ENCODE results near the gene NUFIP2. TPM values are rescaled to one million over a fixed set of nuclear protein-coding genes. Genes with fewer than 3 reads are reported as not detected.

Gene NUFIP2
- total and polyA plus RNA-seq, 2 donors (not counting 1 experiment from before 2014, with no cell fraction given), result 9.6 to 83.5 TPM

DNA sequence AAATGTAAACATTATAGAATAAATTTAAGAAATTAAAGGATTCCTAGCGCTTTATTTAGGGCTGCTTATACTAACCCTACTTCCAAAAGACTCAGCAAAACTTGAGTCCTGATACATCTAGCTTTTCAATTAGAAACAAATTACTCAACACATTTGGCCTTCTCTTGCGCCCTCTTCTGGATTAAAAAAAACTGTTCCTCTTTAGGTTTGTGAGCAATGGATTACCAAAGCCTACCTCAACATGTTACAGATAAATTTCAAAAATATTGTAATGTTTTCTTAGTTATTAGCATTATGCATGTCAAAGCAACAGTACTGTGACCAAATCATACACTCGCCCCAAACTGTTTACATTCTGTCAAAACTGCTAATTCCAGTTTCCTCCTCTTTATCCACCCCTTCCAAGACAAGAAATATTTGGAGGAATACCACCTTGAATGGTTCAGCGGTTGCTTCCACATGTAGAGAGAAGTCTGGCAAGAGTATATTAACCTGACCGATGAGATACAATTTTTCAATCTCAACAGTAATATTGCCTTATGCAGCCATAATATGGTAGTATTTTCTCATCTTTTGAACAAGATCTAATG is 2.7 kb downstream of the NUFIP2 start:
- TF ChIP-seq EZH2 (IDR thresholded peaks at IDR 0.05; ENCODE audit: borderline replicate concordance, insufficient read depth, low read depth, low read length, poor library complexity, severe bottlenecking) (no peak), CTCF (IDR thresholded peaks at IDR 0.05) (peak; percentile 92)
- Histone ChIP-seq H3K9me3 (ENCODE audit: control extremely low read depth in 1 of 3, control insufficient read depth in 2 of 3, insufficient read depth in 1 of 3, low read length in 2 of 3) (no peaks in the 10 kb centered on the region), H3K27me3 (replicated peaks in 1 of 4; ENCODE audit: control extremely low read depth in 1 of 4, control insufficient read depth in 3 of 4, insufficient read depth in 4 of 4, low read length in 3 of 4) (no peaks in the 10 kb centered on the region), H4K20me1 (ENCODE audit: control insufficient read depth, insufficient read depth, low read length, poor library complexity, severe bottlenecking) (peaks cover 70% of the 10 kb centered on the region), H3K4me3 (ENCODE audit: control extremely low read depth in 1 of 5, extremely low read depth in 1 of 5, insufficient read depth in 1 of 5, low read depth in 2 of 5, low read length in 4 of 5) (peak overlapping the region in 3 of 5 experiments; percentile 7 to 95 (median 92)), H3K4me1 (ENCODE audit: control insufficient read depth in 2 of 2, insufficient read depth in 2 of 2, low read length in 2 of 2) (peaks cover 35 to 38% of the 10 kb centered on the region in 2 donors), H3K27ac (ENCODE audit: low read length in 2 of 2) (peak overlapping the region in 1 of 2 donors; percentile 94), H2AFZ (ENCODE audit: insufficient read depth, low read depth, low read length, poor library complexity, severe bottlenecking) (no peak overlapping the region), H3K79me2 (ENCODE audit: control insufficient read depth, insufficient read depth, low read length) (peaks cover 67% of the 10 kb centered on the region), H3K9ac (ENCODE audit: low read length) (peak overlapping the region; percentile 86), H3K36me3 (replicated peaks in 1 of 2; ENCODE audit: control extremely low read depth in 1 of 2, control insufficient read depth in 1 of 2, extremely low read depth in 1 of 2, insufficient read depth in 2 of 2, low read length in 1 of 2) (peaks cover 3 to 34% of the 10 kb centered on the region in 2 experiments), H3K4me2 (replicated peaks; ENCODE audit: low read depth, low read length, poor library complexity, severe bottlenecking) (peak overlapping the region; percentile 88)
- no CpG with 5 or more reads among the region's 5 CpGs for WGBS (ENCODE audit: insufficient coverage)
- H3K4me1 Mint-ChIP-seq, result peaks cover 48% of the 10 kb centered on the region
- POLR2A ChIA-PET, result interaction anchor here (0.7 to 0.9 kb wide), 2 partner anchors 146 to 263 kb away, joined by 3 to 13 read pairs; no protein-coding TSS in a partner anchor
- H3K27me3 Mint-ChIP-seq, result no peaks in the 10 kb centered on the region
- CTCF ChIA-PET, result interaction anchor here (0.6 to 4.1 kb wide), 19 partner anchors 10 to 300 kb away, joined by 3 to 21 read pairs (median 4); no protein-coding TSS in a partner anchor
- DNase-seq, result peak; percentile 74
- peak overlapping the region; percentile 83 for H3K27ac Mint-ChIP-seq
- intact Hi-C loops (cut with micrococcal nuclease), result loop anchor here (2.0 to 10.0 kb wide), 8 partner anchors 38 to 1086 kb away; partner anchors contain the start of genes ABHD15, CPD, RAB34 and RPL23A
- peak overlapping the region; percentile 85 for H3K4me3 Mint-ChIP-seq
- H3K9me3 Mint-ChIP-seq (ENCODE audit: insufficient read depth), result no peaks in the 10 kb centered on the region
- ATAC-seq (ENCODE audit: low read depth), result no peak

DNA sequence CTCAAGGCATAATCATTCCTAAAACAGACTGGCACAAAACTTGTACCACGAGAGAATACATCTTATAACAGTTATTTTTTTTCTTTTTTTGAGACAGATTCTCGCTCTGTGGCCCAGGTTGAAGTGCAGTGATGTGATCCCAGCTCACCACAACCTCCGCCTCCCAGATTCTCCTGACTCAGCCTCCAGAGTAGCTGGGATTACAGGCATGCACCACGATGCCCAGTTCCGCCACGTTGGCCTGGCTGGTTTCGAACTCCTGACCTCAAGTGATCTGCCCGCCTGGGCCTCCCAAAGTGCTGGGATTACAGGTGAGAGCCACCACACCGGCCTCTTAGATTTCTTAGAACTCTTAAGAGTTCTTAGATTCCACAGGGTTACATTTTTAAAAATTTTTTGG is 4.1 kb downstream of the NUFIP2 start:
- no peaks in the 10 kb centered on the region for H3K9me3 Mint-ChIP-seq (ENCODE audit: insufficient read depth)
- no peak overlapping the region for H3K4me3 ChIP-seq (ENCODE audit: control extremely low read depth in 1 of 5, extremely low read depth in 1 of 5, insufficient read depth in 1 of 5, low read depth in 2 of 5, low read length in 4 of 5)
- ATAC-seq (ENCODE audit: low read depth), result no peak
- H3K79me2 ChIP-seq (ENCODE audit: control insufficient read depth, insufficient read depth, low read length), result peaks cover 81% of the 10 kb centered on the region
- H3K4me1 Mint-ChIP-seq, result peaks cover 48% of the 10 kb centered on the region
- no peak overlapping the region for H3K4me2 ChIP-seq (replicated peaks; ENCODE audit: low read depth, low read length, poor library complexity, severe bottlenecking)
- WGBS (ENCODE audit: insufficient coverage), result 99% methylated on average over 8 of the region's 9 CpGs
- no peak for TF ChIP-seq EZH2 (IDR thresholded peaks at IDR 0.05; ENCODE audit: borderline replicate concordance, insufficient read depth, low read depth, low read length, poor library complexity, severe bottlenecking)
- TF ChIP-seq CTCF (IDR thresholded peaks at IDR 0.05), result no peak
- no peak overlapping the region for H3K4me3 Mint-ChIP-seq
- no peaks in the 10 kb centered on the region for H3K27me3 ChIP-seq (replicated peaks in 1 of 4; ENCODE audit: control extremely low read depth in 1 of 4, control insufficient read depth in 3 of 4, insufficient read depth in 4 of 4, low read length in 3 of 4)
- peaks cover 3 to 45% of the 10 kb centered on the region in 2 experiments for H3K36me3 ChIP-seq (replicated peaks in 1 of 2; ENCODE audit: control extremely low read depth in 1 of 2, control insufficient read depth in 1 of 2, extremely low read depth in 1 of 2, insufficient read depth in 2 of 2, low read length in 1 of 2)
- H3K27ac Mint-ChIP-seq, result peak overlapping the region; percentile 17
- no peaks in the 10 kb centered on the region for H3K27me3 Mint-ChIP-seq
- H3K27ac ChIP-seq (ENCODE audit: low read length in 2 of 2), result peak overlapping the region in 1 of 2 donors; percentile 48
- no peak overlapping the region for H2AFZ ChIP-seq (ENCODE audit: insufficient read depth, low read depth, low read length, poor library complexity, severe bottlenecking)
- intact Hi-C loops (cut with micrococcal nuclease), result loop anchor here (2.0 to 10.0 kb wide), 8 partner anchors 37 to 1087 kb away; partner anchors contain the start of genes ABHD15, CPD, RAB34 and RPL23A
- CTCF ChIA-PET, result interaction anchor here (2.1 to 4.1 kb wide), 5 partner anchors 8 to 165 kb away, joined by 9 to 21 read pairs (median 13); no protein-coding TSS in a partner anchor
- peaks cover 83% of the 10 kb centered on the region for H4K20me1 ChIP-seq (ENCODE audit: control insufficient read depth, insufficient read depth, low read length, poor library complexity, severe bottlenecking)
- no peaks in the 10 kb centered on the region for H3K9me3 ChIP-seq (ENCODE audit: control extremely low read depth in 1 of 3, control insufficient read depth in 2 of 3, insufficient read depth in 1 of 3, low read length in 2 of 3)
- POLR2A ChIA-PET, result interaction anchor here (0.6 kb wide), 1 partner anchor 9 kb away, joined by 8 read pairs; no protein-coding TSS in a partner anchor
- peaks cover 36 to 37% of the 10 kb centered on the region in 2 donors for H3K4me1 ChIP-seq (ENCODE audit: control insufficient read depth in 2 of 2, insufficient read depth in 2 of 2, low read length in 2 of 2)
- H3K9ac ChIP-seq (ENCODE audit: low read length), result no peak overlapping the region
- no peak for DNase-seq
